ENCODE results near the gene MITF.

The MITF gene

GRCh38 chr3:69807674-69808073 is 68.4 kb downstream of the MITF start:
- no peak overlapping the region for H3K9ac ChIP-seq
- peaks cover 13% of the 10 kb centered on the region for H3K4me1 ChIP-seq
- no peaks in the 10 kb centered on the region for H3K9me3 ChIP-seq (ENCODE audit: control insufficient read depth, low read length)
- H3K36me3 ChIP-seq (ENCODE audit: control insufficient read depth, insufficient read depth, low read length): no peaks in the 10 kb centered on the region
- no peaks in the 10 kb centered on the region for H3K27me3 ChIP-seq (ENCODE audit: control insufficient read depth, insufficient read depth, low read length)
- peaks cover 25% of the 10 kb centered on the region for H3K79me2 ChIP-seq
- TF ChIP-seq, protein P1, sequence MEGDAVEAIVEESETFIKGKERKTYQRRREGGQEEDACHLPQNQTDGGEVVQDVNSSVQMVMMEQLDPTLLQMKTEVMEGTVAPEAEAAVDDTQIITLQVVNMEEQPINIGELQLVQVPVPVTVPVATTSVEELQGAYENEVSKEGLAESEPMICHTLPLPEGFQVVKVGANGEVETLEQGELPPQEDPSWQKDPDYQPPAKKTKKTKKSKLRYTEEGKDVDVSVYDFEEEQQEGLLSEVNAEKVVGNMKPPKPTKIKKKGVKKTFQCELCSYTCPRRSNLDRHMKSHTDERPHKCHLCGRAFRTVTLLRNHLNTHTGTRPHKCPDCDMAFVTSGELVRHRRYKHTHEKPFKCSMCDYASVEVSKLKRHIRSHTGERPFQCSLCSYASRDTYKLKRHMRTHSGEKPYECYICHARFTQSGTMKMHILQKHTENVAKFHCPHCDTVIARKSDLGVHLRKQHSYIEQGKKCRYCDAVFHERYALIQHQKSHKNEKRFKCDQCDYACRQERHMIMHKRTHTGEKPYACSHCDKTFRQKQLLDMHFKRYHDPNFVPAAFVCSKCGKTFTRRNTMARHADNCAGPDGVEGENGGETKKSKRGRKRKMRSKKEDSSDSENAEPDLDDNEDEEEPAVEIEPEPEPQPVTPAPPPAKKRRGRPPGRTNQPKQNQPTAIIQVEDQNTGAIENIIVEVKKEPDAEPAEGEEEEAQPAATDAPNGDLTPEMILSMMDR (IDR thresholded peaks at IDR 0.05): no peak
- no peak overlapping the region for H3K4me2 ChIP-seq (ENCODE audit: low read length)
- H3K27ac ChIP-seq: no peak overlapping the region
- H2AFZ ChIP-seq: no peak overlapping the region
- H3K4me3 ChIP-seq (ENCODE audit: low read depth, low read length): no peak overlapping the region

DNA sequence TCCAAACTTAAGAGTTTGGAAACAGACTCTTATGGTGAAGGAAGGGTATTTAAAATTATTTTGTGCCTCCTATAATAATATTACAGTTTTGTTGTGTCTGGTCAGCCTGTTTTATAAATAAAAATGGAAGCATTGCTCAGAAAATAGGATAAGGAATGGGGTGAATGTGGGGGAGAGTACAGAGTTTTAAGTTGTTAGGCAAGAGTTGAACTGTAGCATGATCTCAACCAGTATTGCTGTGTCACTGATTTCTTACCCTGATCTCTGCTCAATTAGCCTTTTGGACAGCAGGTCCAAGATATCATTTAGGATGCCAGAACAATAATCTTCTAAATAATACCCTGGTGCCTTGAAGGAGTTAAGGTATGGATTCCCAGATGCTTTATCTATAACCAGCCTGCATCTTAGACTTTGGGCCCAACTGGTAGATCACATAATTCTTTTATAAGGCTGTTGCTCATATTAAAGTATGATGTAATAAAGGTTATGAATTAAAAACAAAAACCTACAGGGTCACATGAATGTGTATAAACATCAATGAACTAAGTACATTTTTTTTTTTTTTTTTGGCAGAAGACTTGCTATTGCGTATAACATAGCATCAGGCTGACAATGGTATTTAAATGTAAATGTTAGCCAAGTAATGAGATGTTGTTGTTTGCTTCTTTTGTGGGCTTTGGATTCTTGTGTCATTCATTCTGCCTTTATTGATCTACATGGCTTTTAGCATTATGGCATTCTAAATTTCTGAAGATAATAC is 70.0 kb downstream of the MITF start:
- Histone ChIP-seq H3K4me3 (ENCODE audit: low read depth, low read length) (no peak overlapping the region), H3K4me2 (ENCODE audit: low read length) (no peak overlapping the region), H3K79me2 (peaks cover 23% of the 10 kb centered on the region), H2AFZ (no peak overlapping the region), H3K27ac (no peak overlapping the region), H3K9me3 (ENCODE audit: control insufficient read depth, low read length) (no peaks in the 10 kb centered on the region), H3K36me3 (ENCODE audit: control insufficient read depth, insufficient read depth, low read length) (no peaks in the 10 kb centered on the region), H3K4me1 (peaks cover 13% of the 10 kb centered on the region), H3K27me3 (ENCODE audit: control insufficient read depth, insufficient read depth, low read length) (no peaks in the 10 kb centered on the region), H3K9ac (no peak overlapping the region)
- TF ChIP-seq, protein P1 (IDR thresholded peaks at IDR 0.05): no peak

- no peak overlapping the region for H3K9ac ChIP-seq
- H3K9me3 ChIP-seq (ENCODE audit: control insufficient read depth, low read length): no peaks in the 10 kb centered on the region
- H3K27me3 ChIP-seq (ENCODE audit: control insufficient read depth, insufficient read depth, low read length): no peaks in the 10 kb centered on the region
- no peak overlapping the region for H2AFZ ChIP-seq
- H3K36me3 ChIP-seq (ENCODE audit: control insufficient read depth, insufficient read depth, low read length): no peaks in the 10 kb centered on the region
- H3K4me2 ChIP-seq (ENCODE audit: low read length): no peak overlapping the region
- no peak overlapping the region for H3K4me3 ChIP-seq (ENCODE audit: low read depth, low read length)
- peaks cover 9% of the 10 kb centered on the region for H3K79me2 ChIP-seq
- TF ChIP-seq, protein P1 (IDR thresholded peaks at IDR 0.05): no peak
- H3K4me1 ChIP-seq: peaks cover 19% of the 10 kb centered on the region
- no peak overlapping the region for H3K27ac ChIP-seq
Measured at GRCh38 chr3:69811452-69812401, 72.5 kb downstream of the MITF start.

GRCh38 chr3:69815970-69816369 is 76.7 kb downstream of the MITF start:
- peaks cover 4% of the 10 kb centered on the region for H3K79me2 ChIP-seq
- no peaks in the 10 kb centered on the region for H3K36me3 ChIP-seq (ENCODE audit: control insufficient read depth, insufficient read depth, low read length)
- H3K27me3 ChIP-seq (ENCODE audit: control insufficient read depth, insufficient read depth, low read length): no peaks in the 10 kb centered on the region
- H3K9ac ChIP-seq: no peak overlapping the region
- H3K4me2 ChIP-seq (ENCODE audit: low read length): no peak overlapping the region
- no peak overlapping the region for H3K4me3 ChIP-seq (ENCODE audit: low read depth, low read length)
- no peaks in the 10 kb centered on the region for H3K9me3 ChIP-seq (ENCODE audit: control insufficient read depth, low read length)
- H2AFZ ChIP-seq: no peak overlapping the region
- H3K27ac ChIP-seq: no peak overlapping the region
- TF ChIP-seq, protein P1 (IDR thresholded peaks at IDR 0.05): no peak
- H3K4me1 ChIP-seq: peaks cover 15% of the 10 kb centered on the region

Measured in parathyroid adenoma (tissue), 2 donors.